HG03175 (cell line): ENCODE results near the gene SLC25A38.
A peak's percentile ranks its signal among the peaks of the same experiment; 100 is the strongest.

Source experiments
- ATAC-seq: cut with Tn5 transposase; IDR thresholded peaks from one replicate; pipeline ENCODE4 v1.9.1; 2021; ENCODE audit warnings: mild to moderate bottlenecking, moderate library complexity; ENCODE audit not compliant: unreplicated experiment

The SLC25A38 gene

GRCh38 chr3:39372833-39373232 is 10.3 kb upstream of the SLC25A38 start:
- ATAC-seq = no peak

GRCh38 chr3:39376959-39377634 is 6.1 kb upstream of the SLC25A38 start:
- no peak for ATAC-seq

DNA sequence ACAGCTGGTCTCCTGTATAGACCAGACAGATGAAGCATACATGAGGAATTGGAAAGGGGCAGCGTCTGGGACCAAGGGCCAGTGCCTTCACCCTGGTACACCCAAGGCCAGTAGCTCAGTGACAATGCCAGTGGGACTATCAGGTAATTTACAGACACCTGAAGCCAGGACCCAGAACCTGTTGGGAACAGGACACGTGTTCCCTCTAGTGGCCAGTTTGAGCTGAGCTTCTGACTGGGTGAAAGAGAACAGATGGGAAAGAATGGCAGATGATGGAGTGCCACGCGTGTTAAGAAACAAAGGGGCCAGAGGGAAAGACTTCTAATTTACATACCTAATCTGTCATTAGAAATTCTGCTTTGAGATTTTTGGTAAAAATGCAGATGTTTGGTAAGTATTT is 5.1 kb upstream of the SLC25A38 start:
- peak; percentile 70 for ATAC-seq

DNA sequence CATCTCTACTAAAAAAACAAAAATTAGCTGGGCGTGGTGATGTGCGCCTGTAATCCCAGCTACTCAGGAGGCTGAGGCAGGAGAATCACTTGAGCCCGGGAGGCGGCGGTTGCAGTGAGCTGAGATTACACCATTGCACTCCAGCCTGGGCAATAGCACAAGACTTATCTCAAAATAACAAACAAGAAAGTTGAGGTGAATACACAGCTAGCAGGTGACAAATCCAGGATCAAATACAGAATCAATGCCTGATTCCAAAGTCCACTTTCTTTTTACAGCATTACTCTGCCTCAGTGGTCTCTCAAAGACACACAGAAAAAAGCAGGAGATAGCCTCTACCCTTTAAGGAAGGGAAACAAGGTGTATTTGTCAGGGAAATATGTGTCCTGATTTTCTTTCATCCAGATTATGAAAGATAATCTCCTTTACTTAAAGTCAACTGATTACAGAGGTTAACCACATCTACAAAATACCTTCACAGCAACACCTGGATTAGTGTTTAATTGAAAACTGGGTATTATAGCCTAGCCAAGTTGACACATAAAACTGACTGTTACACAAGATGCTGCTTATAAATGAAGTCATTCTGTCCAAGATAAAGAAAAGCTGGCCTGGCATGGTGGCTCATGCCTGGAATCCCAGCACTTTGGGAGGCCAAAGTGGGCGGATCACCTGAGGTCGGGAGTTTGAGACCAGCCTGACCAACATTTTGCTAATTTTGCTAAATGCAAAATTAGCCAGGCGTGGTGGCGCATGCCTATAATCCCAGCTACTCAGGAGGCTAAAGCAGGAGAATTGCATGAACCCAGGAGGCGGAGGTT is 4.0 kb upstream of the SLC25A38 start:
- ATAC-seq = no peak

- no peak for ATAC-seq
These were observed 3.4 kb upstream of the SLC25A38 start for GRCh38 chr3:39379778-39380155.

DNA sequence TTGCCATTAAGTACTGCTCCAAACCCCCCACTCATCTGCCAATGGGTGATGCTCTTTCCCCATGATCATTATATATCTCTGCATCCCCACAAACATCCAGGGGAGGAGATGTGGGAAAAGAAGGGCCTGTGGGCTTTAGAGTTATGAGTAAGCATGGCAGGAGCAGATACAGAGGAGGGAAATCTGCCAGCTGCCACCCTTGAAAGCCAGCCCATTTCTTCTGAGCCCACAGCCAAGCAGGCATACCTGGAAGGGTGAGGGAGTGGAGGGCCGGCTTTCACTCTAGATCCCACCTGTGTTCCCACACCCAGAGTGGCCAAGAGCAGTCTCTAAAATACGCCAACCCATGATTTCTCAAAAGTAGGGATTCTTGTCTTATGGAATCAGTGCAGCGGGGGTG is 1.7 kb upstream of the SLC25A38 start:
- no peak for ATAC-seq

GRCh38 chr3:39383881-39384664 is 903 bp downstream of the SLC25A38 start:
- ATAC-seq = peak; percentile 74

DNA sequence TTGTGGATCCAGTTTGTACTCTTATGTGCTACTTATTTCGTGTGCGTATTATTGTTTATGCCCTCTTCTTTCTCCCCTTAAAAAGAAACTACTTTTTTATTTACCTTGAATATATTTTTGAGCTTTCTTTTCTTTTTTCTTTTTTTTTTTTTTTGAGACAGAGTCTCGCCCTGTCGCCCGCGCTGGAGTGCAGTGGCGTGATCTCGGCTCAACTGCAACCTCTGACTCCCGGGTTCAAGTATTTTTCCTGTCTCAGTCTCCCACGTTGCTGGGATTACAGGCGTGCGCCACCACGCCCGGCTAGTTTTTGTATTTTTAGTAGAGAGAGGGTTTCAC is 1.5 kb downstream of the SLC25A38 start:
- ATAC-seq = no peak

DNA sequence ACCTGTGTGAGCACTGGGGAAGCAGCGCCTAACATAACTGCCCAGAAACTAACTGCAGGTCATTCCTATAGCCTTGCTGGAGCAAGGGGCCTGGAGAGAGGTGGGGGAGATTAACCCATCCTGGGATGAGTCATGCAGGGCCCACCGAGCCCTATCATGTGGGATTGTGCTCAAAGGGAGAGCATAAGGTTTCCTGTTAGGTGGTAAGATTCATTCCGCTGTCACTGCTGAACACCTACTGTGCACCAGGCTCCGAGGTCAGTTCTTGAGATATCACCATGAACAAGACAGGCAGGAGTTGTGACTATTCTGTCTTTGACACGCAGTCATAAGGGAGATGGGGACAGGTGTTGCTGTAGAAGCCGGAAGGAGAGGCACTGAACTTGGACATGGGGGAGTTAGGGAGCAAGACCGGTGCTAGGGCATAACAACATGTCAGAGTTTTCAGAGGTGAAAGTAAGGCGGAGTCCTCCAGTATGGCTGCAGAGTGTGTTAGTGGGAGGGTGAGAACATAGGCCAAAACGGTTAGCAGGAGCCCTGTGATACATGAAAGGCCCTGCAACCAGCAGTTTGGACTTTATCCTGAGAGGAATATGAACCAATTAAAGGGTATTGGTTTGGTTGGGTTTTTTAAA is 2.4 kb downstream of the SLC25A38 start:
- no peak for ATAC-seq

DNA sequence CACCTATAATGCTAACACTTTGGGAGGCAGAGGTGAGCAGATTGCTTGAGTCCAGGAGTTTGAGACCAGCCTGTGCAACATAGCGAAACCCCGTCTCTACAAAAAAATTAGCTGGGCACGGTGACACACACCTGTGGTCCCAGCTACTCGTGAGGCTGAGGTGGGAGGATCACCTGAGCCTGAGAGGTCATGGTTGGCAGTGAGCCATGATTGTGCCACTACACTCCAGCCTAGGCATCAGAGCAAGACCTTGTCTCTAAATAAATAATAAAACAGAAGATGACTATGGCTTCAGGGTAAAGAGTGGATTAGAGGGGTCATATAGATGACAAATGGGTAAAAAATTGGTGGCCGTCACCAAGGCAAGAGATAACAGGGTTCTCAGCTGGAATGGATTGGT is 3.1 kb downstream of the SLC25A38 start:
- no peak for ATAC-seq

- no peak for ATAC-seq
These were observed 4.3 kb downstream of the SLC25A38 start for GRCh38 chr3:39387411-39387975.

DNA sequence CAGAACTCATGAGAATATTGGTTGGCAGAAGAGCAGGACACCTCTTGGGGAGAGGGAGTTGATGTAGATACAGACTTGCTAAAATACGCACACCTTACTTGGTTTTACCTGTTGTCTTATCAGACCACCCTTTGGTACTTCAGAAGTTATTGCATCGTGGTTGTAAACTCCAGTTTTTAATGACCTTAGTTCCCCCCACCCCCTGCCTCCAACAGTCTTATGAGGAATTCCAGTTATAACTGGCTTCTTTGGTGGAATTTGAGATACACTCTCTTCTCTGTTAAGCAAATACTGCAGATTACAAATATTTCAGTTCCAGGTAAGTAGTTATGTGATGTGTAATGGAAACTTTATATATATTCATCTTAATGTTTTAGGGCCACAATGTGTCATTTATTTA is 5.0 kb downstream of the SLC25A38 start:
- no peak for ATAC-seq

DNA sequence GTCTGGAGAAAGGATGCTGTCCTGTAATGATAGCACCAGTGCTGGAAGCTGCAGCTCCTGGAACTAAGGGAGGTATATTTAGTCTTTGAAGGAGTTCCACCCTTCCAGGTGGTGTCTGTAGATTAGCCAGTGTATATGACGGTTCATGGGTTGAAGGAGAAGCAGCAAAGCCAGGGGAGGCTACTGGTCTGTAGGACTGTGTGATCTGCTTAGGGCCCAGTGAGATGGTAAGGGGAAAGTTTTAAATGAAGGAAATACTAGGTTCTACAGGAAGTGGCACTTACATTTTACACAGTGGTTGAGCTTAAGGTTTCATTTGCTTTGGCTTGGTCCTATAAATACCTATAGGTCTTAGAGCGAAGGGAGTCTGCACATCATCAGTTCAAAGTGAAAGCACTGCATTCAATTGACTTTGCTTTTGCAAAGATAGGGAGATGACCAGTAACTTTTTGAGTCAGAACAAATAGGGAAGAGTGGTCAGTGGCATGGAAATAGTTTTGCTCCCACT is 5.6 kb downstream of the SLC25A38 start:
- ATAC-seq = peak; percentile 78

DNA sequence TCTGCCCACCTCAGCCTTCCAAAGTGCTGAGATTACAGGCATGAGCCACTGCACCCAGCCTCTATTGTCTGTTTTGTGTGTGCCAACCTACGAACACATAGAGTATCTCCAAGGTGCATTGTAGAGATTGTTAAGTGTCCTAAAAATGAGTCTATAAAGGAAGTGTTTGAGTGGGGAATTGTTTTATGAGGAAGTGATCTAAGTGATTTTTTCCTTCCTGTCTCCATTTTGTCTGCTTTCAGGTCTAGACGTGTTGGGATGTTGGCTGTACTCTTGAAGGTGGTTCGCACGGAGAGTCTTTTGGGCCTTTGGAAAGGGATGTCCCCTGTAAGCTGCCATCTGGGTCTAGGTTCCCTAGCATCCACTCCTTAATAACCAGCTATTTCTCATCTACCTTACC is 7.0 kb downstream of the SLC25A38 start:
- ATAC-seq = no peak

- no peak for ATAC-seq
These were observed 13.5 kb downstream of the SLC25A38 start for GRCh38 chr3:39396690-39397089.

GRCh38 chr3:39398700-39399099 is 15.5 kb downstream of the SLC25A38 start:
- ATAC-seq = peak; percentile 59

DNA sequence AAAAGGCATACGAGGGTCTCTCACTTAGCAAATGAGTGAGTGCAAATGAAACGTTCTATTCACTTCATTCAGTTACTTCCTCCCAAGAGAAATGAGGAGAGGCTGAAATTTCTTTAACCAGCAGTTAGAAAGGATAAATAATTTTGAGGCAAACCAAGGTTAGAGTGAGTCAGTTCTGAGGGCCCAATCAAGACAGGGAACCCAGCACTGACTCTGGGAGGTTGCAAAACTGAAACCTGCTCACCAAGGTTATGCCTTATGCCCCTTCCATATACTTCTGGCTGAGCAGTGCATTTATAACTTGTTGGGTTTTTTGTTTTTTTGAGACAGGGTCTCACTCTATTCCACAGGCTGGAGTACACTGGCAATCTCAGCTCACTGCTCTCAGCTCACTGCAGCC is 18.8 kb downstream of the SLC25A38 start:
- ATAC-seq = no peak

DNA sequence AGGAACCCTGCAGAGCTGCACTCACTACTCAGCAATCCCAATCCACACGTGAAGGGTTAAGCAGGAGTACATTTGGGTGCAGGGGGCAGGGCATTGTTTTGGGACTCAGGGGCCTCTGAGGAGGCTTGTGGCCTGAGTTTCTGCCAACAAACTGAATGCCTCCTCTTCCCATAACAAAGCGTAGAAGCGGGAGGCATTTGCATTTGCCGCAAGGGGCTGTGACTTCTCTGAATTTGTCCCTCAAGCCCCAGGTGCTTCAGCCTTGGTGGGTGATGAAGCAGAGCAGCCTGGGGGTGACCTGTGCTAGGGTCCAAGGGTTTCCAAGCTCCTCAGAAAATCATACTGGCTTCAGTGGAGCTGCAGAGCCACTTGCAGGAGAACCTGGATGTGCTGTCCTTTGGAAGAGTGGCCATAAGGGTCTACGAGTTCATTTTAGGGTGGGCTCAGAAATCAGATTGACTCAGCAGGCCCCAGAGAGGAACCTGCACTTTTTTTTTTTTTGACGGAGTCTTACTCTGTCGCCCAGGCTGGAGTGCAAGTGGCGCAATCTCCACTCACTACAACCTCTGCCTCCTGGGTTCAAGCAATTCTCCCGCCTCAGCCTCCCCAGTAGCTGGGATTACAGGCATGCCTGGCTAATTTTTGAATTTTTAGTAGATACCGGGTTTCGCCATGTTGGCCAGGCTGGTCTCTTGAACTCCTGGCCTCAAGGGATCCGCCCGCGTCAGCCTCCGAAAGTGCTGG is 21.9 kb downstream of the SLC25A38 start:
- no peak for ATAC-seq

- no peak for ATAC-seq
These were observed 22.7 kb downstream of the SLC25A38 start for GRCh38 chr3:39405687-39406367.
